ENCODE measurements around the gene HPS1.

Gene HPS1

DNA sequence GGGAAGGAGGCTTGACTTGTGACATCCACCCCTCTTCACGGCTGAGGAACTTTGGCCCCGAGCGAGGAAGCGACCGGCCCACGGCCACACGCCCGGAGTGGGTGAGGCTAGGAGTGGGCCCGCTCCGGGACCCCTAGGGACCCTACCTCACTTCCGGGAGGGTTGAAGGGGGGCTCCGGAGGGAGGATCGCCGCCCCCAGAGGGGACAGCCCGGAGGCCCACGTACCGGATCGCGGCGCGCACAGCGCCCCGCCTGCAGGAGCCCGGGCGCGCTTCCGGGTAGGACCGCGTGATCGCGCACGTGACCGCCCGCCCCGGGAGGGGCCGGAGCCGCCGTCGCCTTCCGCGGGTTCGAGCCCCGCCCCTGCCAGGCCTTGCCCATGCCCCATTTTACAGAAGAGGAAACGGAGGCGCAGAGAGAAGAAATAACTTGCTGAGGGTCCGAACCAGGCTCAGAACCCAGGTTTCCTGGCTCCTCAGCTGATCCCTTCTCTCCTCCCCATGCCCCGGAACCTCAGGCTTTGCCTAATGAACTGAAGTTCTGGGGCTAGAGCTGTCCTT is at the start of gene HPS1:
HPS1 (minus strand) TSS at position 275 of the 561 bp plus-strand sequence. CDS start 3,695 bp downstream, outside the sequence.
- H3K4me3 ChIP-seq (replicated peaks in 1 of 2; ENCODE audit: low read depth in 2 of 2, low read length in 2 of 2) = peak within 1 kb of the TSS; percentile 84
- DNase-seq (ENCODE audit: low read depth in 2 of 2) = peak; percentile 67 to 84
- TF ChIP-seq, protein P1, sequence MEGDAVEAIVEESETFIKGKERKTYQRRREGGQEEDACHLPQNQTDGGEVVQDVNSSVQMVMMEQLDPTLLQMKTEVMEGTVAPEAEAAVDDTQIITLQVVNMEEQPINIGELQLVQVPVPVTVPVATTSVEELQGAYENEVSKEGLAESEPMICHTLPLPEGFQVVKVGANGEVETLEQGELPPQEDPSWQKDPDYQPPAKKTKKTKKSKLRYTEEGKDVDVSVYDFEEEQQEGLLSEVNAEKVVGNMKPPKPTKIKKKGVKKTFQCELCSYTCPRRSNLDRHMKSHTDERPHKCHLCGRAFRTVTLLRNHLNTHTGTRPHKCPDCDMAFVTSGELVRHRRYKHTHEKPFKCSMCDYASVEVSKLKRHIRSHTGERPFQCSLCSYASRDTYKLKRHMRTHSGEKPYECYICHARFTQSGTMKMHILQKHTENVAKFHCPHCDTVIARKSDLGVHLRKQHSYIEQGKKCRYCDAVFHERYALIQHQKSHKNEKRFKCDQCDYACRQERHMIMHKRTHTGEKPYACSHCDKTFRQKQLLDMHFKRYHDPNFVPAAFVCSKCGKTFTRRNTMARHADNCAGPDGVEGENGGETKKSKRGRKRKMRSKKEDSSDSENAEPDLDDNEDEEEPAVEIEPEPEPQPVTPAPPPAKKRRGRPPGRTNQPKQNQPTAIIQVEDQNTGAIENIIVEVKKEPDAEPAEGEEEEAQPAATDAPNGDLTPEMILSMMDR (IDR thresholded peaks at IDR 0.05; ENCODE audit: low read depth, low read length) = no peak

DNA sequence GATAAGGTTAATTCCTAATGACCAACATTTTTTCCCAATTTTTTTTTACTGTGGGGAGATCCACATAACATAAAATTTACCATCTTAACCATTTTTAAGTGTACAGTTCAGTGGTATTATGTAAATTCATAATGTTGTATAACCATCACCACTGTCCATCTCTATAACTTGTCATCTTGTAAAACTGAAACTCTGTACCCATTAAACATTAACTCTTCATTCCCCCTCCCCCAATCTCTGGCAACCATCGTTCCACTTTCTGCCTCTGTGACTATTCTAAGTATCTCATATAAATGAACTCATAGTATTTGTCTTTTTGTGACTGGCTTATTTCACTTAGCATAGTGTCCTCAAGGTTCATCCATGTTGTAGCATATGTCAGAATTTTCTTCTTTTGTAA is 46.0 kb upstream of the HPS1 start:
- DNase-seq (ENCODE audit: low read depth in 2 of 2) = no peak
- TF ChIP-seq, protein P1 (IDR thresholded peaks at IDR 0.05; ENCODE audit: low read depth, low read length) = no peak
- no peak overlapping the region for H3K4me3 ChIP-seq (replicated peaks in 1 of 2; ENCODE audit: low read depth in 2 of 2, low read length in 2 of 2)

DNA sequence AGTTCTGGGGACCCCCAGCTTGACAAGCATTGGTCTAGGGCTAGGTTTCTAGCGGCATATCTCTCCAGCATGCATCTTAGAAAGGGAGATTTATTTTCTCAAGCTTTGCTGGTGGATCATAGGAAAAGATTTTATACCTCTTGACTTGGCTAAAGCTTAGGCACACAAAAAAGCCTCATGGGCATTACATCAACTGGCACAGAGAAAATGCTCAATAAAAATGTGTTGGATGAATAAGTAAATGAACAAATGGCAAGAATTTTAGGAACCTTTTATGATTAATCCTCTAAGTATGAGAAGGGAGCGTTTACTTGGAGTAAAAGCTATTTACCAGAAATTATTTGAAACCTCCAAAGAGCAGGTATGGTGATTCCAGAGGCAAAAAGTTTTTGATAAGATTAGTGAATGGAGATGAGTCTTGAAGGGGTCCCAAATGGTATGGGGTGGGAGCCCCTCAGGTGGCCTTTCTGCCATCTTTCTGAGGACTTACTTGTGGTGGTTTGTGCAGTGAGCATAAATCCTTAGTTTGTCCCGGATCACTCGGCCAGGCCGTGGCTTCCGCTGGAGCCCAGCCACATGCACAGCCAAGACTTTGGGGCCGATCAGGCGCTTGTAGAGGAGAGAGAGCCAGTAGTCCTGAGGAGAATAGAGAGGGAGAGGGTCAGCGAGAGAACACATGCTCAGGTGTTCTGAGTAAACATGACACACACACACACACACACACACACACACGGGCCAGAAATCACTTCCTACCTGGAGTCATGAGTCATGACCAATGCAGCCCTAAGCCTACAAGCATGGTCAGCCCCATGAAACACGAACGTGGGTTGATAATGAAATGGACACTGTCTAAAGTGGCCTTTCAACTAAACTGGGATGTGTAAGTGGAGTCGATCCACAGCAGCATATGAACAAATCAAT is 43.1 kb upstream of the HPS1 start:
- TF ChIP-seq, protein P1 (IDR thresholded peaks at IDR 0.05; ENCODE audit: low read depth, low read length) = no peak
- DNase-seq (ENCODE audit: low read depth in 2 of 2) = no peak

DNA sequence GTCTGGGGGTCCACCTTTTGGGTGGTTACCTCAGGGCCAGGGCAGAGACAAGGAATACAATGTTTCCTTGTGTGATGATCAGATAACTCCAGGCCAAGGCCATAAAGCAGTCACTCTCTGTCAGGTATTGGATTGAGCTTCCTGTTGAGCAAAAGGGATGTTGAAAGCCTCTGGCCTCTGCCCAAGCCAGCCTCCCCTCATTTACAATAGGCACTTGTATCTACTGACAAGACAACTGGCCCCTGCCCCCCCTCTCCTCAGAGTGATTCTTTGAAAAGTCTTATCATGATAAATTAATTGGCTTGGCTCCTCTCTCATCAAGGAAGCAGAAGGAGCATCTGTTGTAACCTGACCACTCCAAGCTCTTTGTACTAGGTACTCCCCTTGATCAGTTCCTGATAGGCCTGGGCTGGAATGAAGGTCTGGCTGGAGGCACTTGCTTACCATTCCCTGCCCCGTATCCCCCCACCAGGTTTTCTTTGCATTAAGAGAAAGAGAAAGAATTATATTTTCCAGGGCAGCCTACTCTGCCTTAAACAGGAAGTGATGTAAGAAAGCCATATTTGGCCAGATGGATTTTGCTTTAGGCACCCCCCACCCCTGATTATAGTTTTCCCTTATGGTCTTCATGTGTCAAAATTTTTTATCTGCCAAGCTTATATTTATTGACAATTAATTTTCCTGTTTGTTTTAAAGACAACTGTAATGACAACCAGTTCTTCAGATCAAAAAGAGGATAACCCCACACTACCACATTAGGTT is 42.1 kb upstream of the HPS1 start:
- H3K4me3 ChIP-seq (replicated peaks in 1 of 2; ENCODE audit: low read depth in 2 of 2, low read length in 2 of 2) = no peak overlapping the region

More for the DNA sequence above, 43.1 kb upstream of the HPS1 start:
- H3K4me3 ChIP-seq (replicated peaks in 1 of 2; ENCODE audit: low read depth in 2 of 2, low read length in 2 of 2) = no peak overlapping the region

DNA sequence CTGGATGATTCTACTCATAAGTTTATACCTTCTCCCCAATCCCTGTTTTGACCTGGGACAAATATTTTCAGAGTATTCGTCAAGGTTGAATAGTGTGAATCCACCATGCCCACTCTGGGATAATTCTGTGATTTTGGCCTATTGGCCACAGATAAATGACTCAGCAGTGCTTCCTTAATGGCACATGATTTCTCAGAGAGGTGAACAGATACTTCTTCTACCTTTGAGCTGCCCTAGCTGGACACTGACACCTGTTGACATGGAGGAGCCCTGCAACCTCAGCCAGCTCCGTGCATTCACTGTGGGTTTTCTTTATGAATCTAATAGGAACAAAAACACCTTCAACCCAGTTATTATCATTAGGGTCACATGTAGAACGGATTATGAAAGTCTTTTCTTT is 40.9 kb upstream of the HPS1 start:
- H3K4me3 ChIP-seq (replicated peaks in 1 of 2; ENCODE audit: low read depth in 2 of 2, low read length in 2 of 2) = no peak overlapping the region
- TF ChIP-seq, protein P1 (IDR thresholded peaks at IDR 0.05; ENCODE audit: low read depth, low read length) = no peak
- no peak for DNase-seq (ENCODE audit: low read depth in 2 of 2)

More for the DNA sequence above, 42.1 kb upstream of the HPS1 start:
- no peak for DNase-seq (ENCODE audit: low read depth in 2 of 2)
- TF ChIP-seq, protein P1 (IDR thresholded peaks at IDR 0.05; ENCODE audit: low read depth, low read length) = no peak

DNA sequence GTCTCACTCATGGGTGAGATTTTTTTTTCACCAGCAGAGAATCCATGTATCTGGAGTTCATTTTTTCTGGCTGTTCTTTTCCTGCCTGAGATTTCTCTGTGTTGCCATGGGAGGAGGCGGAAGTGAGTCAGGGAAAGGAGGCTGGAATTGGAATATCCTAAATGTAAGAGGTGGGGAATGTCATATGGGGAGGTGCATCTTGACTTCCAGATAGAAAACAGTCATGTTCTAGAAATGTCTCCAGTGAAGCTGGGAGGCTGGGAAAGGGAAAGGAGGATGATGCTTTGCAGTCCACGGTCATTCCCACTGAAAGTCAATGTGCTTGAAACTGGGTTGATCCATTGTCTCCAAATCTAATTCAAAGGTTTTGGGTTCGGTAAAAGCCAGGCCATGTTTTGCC is 39.7 kb upstream of the HPS1 start:
- TF ChIP-seq, protein P1 (IDR thresholded peaks at IDR 0.05; ENCODE audit: low read depth, low read length) = no peak
- H3K4me3 ChIP-seq (replicated peaks in 1 of 2; ENCODE audit: low read depth in 2 of 2, low read length in 2 of 2) = no peak overlapping the region
- DNase-seq (ENCODE audit: low read depth in 2 of 2) = peak; percentile 12 to 54

All from cardiac fibroblast (primary cell).